HPDE6-E6E7 (cell line): ENCODE results near the gene JOSD1.

Experiments
- DNase-seq: peaks from one replicate; pipeline ENCODE4 v3.0.0; 2011; ENCODE audit warnings: missing footprints; ENCODE audit errors: extremely low spot score

Gene JOSD1

DNA sequence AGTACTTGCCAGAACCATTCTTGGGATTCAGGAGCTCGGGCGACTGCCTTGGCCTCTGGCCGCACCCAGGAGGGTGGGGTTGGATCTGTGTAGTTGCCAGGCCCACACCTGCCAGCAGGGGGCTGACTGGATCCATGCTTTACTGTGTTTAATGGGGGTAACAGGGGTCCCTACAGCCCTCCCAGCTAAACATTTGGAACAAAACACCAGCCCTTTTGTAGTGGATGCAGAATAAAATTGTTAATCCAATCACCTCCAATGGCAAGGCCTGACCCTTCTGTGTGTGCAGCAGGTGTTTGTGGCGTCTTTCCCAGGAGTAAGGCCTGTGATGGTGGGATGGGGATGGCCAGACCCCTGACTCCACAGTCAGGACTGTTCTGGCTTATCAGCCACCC lies 32.6 kb upstream of the JOSD1 start:
- DNase-seq = no peak

GRCh38 chr22:38732251-38732815 lies 31.6 kb upstream of the JOSD1 start:
- no peak for DNase-seq

- no peak for DNase-seq
Measured at GRCh38 chr22:38731703-38732161, 31.0 kb upstream of the JOSD1 start.

DNA sequence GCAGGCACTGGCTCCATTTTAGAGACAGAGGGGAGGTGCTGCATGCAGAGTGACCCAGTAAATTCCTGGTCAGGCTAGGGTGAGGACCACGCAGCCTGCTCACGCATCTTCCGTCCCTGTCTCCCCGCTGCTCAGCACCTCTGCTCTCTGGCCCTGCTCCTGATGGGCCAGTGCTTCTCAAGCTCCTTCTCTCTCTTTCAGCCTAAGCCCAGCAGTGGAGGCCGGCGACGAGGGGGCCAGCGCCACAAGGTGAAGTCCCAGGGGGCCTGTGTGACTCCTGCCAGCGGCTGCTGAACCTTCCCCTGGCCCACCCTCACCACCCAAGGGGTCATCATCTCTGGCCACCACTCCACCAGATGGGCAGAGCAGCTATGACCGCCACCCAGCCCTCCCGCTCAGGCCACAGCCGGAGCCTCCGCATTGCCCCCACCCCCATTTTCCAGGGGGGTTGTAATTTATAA lies 29.7 kb upstream of the JOSD1 start:
- DNase-seq = no peak

- no peak for DNase-seq
Measured at GRCh38 chr22:38729946-38730345, 29.2 kb upstream of the JOSD1 start.

DNA sequence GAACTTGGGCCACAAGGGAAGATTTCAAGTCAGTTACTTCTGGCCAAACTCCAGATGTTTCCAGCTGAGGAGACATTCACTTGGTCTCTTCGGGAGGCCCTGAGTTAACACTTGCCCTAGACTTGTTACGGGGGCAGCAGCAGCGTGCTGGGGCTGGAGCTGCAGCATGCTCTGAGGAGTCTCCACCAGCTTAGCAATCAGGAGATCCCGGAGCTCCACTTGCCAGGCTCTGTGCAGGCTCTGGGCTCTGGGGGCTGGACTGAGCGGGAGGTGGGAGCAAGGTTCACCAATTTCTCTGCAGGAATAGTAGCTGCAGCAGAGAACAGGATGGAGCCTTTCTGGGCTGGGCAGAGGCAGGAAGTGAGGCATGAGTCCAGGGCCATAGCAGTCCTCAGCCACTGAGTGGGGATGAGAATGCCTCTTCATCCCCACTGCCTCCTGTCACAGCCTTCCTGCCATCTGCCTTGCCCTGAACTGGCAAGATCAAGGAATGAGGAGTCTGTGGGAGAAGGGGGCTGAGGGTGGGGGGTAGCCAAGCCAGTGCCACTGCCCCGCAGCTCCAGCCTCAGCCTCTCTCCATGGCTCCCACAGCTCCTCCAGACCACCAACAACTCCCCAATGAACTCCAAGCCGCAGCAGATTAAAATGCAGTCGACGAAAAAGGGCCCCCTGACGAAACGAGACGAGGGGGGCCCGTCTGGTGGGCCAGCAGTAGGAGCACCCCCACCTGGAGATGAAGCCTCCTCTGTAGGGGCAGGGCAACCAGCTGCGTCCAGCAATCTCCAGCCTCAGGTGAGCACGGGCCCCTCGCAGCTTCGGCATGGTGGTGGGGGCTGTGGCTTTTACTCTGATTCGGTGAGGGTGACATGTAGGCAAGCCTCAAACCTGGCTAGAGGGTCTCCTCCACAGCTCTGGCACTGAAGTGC lies 28.4 kb upstream of the JOSD1 start:
- no peak for DNase-seq

DNA sequence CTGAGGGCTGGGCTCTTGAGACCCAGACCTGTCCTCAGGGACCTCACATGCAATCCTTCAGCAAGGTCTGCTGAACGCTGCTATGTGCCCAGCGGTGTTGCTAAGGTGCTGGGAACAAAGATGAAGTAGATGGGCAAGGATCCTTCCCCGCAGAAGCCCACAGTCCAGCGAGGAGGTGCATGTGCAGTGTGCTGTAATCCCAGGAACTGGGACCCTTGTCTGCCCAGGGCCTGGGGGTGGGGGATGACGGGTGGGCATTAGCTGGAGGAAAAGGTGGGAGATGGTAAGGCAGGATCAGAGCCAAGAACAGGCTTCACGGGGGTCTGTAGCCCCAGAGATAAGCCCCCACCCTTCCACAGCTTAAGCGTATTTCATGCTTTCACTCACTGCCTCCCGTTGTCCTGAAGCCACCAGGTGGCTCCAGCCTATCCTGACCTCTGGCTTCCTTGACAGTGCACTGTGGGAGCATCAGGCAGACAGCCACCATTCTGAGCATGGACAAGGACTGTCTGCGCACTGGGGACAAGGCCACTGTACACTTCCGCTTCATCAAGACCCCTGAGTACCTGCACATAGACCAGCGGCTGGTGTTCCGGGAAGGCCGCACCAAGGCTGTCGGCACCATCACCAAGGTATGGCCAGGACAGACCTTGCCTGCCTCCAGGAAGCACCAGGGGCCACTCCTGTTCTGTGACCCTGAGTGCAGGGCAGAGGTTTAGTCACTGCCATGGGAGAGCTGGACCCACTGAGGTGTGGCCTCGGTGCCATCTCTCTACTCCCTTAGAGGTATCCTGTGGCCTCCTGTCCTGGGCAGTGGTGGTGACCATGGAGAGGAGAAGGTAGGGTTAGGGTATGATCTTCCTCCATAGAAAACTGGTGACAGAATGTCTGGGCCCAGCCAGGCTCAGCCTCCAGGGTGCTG lies 27.0 kb upstream of the JOSD1 start:
- no peak for DNase-seq

- no peak for DNase-seq
Measured at GRCh38 chr22:38727123-38727522, 26.4 kb upstream of the JOSD1 start.

GRCh38 chr22:38725900-38726655 lies 25.3 kb upstream of the JOSD1 start:
- no peak for DNase-seq

- no peak for DNase-seq
Measured at GRCh38 chr22:38724926-38725571, 24.3 kb upstream of the JOSD1 start.

GRCh38 chr22:38724176-38724575 lies 23.4 kb upstream of the JOSD1 start:
- no peak for DNase-seq

GRCh38 chr22:38721551-38721950 lies 20.8 kb upstream of the JOSD1 start:
- no peak for DNase-seq

GRCh38 chr22:38720350-38720749 lies 19.6 kb upstream of the JOSD1 start:
- no peak for DNase-seq

DNA sequence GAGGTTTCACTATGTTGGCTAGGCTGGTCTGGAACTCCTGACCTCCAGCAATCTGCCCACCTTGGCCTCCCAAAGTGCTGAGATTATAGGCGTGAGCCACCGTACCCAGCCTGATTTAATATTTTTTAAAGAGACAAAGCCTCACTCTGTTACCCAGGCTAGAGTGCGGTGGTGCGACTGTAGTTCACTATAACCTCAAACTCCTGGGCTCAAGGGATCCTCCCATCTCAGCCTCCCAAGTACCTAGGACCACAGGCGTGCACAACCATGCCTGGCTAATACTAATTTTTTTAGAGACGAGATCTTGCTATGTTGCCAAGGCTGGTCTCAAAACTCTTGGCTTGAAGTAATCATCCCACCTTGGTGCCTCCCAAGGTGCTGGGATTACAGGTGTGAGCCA lies 18.5 kb upstream of the JOSD1 start:
- DNase-seq = no peak

- peak; percentile 85 for DNase-seq
Measured at GRCh38 chr22:38718414-38718813, 17.7 kb upstream of the JOSD1 start.

GRCh38 chr22:38717244-38717643 lies 16.5 kb upstream of the JOSD1 start:
- DNase-seq = no peak

DNA sequence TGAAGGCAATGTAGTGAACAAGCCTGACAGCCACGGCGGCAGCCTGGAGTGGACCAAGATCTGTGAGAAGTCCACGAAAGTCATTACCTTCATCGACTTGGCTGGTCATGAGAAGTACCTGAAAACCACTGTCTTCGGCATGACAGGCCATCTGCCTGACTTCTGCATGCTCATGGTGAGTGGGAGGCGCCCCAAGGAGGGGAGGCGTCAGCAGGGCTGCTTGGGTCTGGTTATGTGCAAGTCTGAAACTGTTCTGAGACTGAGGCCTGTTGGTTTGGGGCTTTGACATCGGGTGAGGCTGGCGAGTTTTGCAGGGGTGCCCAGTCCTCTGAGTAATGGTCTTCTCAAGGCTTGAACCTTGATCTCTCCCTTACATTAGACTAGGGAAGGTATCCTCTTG lies 16.1 kb upstream of the JOSD1 start:
- DNase-seq = no peak

- DNase-seq = no peak
Measured at GRCh38 chr22:38716271-38716670, 15.5 kb upstream of the JOSD1 start.

- no peak for DNase-seq
Measured at GRCh38 chr22:38715852-38716251, 15.1 kb upstream of the JOSD1 start.

- no peak for DNase-seq
Measured at GRCh38 chr22:38715176-38715764, 14.5 kb upstream of the JOSD1 start.
